Activated T-cell treated with anti-CD3 and anti-CD28 coated beads, Interleukin-2, amount 50 U/mL, for 48 hours (primary cell): ENCODE results near the gene ERAS.

Experiments used
- DNase-seq, 2 experiments: peaks; one replicate each; pipeline ENCODE4 v3.0.0-alpha.2; 2020

ERAS gene

GRCh38 chrX:48826135-48826875 lies at the start of gene ERAS:
Gene ERAS, plus strand, starts transcription at chrX:48826513. Its CDS starts 2,611 bp downstream, at chrX:48829124.
- no peak for DNase-seq

GRCh38 chrX:48776818-48777439 lies 49.4 kb upstream of the ERAS start:
- DNase-seq: no peak

- DNase-seq: no peak
Measured at GRCh38 chrX:48779399-48779798, 46.9 kb upstream of the ERAS start.

- no peak for DNase-seq
Measured at GRCh38 chrX:48781705-48782104, 44.6 kb upstream of the ERAS start.

GRCh38 chrX:48782216-48782615 lies 44.1 kb upstream of the ERAS start:
- no peak for DNase-seq

- no peak for DNase-seq
Measured at GRCh38 chrX:48782795-48783194, 43.5 kb upstream of the ERAS start.

- DNase-seq: no peak
Measured at GRCh38 chrX:48784726-48785125, 41.6 kb upstream of the ERAS start.

GRCh38 chrX:48785186-48785539 lies 41.1 kb upstream of the ERAS start:
- no peak for DNase-seq

GRCh38 chrX:48785540-48786214 lies 40.6 kb upstream of the ERAS start:
- DNase-seq: no peak

GRCh38 chrX:48786341-48786800 lies 39.9 kb upstream of the ERAS start, which contains the start of gene GATA1:
Gene GATA1, plus strand, starts transcription at chrX:48786590. Its CDS starts 4,520 bp downstream, at chrX:48791110.
- no peak for DNase-seq

- DNase-seq: no peak
Measured at GRCh38 chrX:48786825-48787504, 39.3 kb upstream of the ERAS start.

GRCh38 chrX:48787505-48788443 lies 38.5 kb upstream of the ERAS start:
- DNase-seq: no peak

- no peak for DNase-seq
Measured at GRCh38 chrX:48789366-48790220, 36.7 kb upstream of the ERAS start.

GRCh38 chrX:48790477-48790876 lies 35.8 kb upstream of the ERAS start:
- no peak for DNase-seq

GRCh38 chrX:48791063-48791820 lies 35.1 kb upstream of the ERAS start:
- no peak for DNase-seq

- DNase-seq: no peak
Measured at GRCh38 chrX:48792219-48792618, 34.1 kb upstream of the ERAS start.

- no peak for DNase-seq
Measured at GRCh38 chrX:48793935-48794334, 32.4 kb upstream of the ERAS start.

GRCh38 chrX:48794340-48794910 lies 31.9 kb upstream of the ERAS start:
- DNase-seq: no peak

- no peak for DNase-seq
Measured at GRCh38 chrX:48794911-48795515, 31.3 kb upstream of the ERAS start.

- DNase-seq: no peak
Measured at GRCh38 chrX:48798318-48798717, 28.0 kb upstream of the ERAS start.
